ENCODE measurements around the gene ANKRD36B.
"Not testable (repeated sequence)": the region's sequence is repeated elsewhere in the genome, so short reads cannot be mapped to it uniquely, and the experiment has no call there.

ANKRD36B gene

DNA sequence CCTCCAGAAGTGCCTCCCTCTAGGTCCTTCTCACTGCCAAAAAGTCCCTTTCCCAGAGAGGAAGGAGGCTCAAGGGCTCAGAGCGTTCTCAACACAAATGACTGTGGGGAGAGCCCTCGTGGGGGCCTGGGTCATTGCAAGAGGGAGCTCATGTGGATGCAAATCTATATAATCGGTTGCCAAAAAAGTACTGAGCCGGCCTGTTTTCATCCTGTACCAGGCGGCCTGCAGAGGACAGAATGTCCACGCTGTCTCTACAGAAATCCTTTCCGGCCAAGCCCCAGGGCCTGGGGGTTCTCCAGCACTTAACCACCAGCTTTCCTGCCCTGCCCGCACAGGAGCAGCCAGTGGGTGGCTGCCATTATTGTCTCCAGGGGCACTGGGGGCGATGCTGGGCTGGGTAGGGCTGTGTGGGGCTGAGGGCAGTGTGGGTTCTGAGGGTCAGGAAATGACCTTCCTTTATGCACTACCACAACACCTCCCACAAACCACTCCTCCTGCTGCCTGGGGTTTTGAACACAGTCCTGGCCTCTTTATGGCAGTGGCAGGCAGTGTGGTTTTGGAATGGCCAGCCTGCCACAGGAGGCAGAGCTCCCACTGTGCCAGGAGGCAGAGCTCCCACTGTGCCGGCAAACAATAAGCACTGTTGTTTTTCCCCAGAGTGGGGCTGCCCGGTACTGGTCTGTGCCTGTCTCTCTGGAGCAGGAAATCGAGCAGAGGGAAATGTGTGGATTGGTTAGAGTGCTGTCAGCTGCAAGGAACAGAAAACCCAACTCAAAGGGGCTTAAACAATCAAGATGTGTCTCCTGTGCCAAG lies 16.1 kb upstream of the ANKRD36B start:
- H3K4me3 ChIP-seq (ENCODE audit: low read length); H2AK5ac ChIP-seq (ENCODE audit: low read length); H3K4ac ChIP-seq (ENCODE audit: low read depth, low read length); H2BK120ac ChIP-seq (ENCODE audit: low read depth, low read length); H3K36me3 ChIP-seq (ENCODE audit: control insufficient read depth, insufficient read depth, low read length); DNase-seq; H3K27ac ChIP-seq (ENCODE audit: low read depth, low read length); H3K9ac ChIP-seq (ENCODE audit: low read length); H3K79me1 ChIP-seq (ENCODE audit: low read length); H3K4me2 ChIP-seq (ENCODE audit: low read length); H2BK15ac ChIP-seq (replicated peaks; ENCODE audit: low read depth); H2BK5ac ChIP-seq (ENCODE audit: low read length); H3K18ac ChIP-seq (ENCODE audit: low read length); H4K8ac ChIP-seq (ENCODE audit: low read depth, low read length); H3K56ac ChIP-seq (ENCODE audit: low read length); H4K5ac ChIP-seq (ENCODE audit: low read length); H3K27me3 ChIP-seq (ENCODE audit: insufficient read depth, low read length, poor library complexity); H3K79me2 ChIP-seq (ENCODE audit: control insufficient read depth, insufficient read depth, low read length); H3K23ac ChIP-seq (ENCODE audit: low read length); H3K4me1 ChIP-seq (ENCODE audit: control insufficient read depth, low read depth, low read length): not testable (repeated sequence)
- WGBS (ENCODE audit: extremely low coverage, insufficient coverage, low lambda C conversion rate): no CpG with 5 or more reads among the region's 12 CpGs

DNA sequence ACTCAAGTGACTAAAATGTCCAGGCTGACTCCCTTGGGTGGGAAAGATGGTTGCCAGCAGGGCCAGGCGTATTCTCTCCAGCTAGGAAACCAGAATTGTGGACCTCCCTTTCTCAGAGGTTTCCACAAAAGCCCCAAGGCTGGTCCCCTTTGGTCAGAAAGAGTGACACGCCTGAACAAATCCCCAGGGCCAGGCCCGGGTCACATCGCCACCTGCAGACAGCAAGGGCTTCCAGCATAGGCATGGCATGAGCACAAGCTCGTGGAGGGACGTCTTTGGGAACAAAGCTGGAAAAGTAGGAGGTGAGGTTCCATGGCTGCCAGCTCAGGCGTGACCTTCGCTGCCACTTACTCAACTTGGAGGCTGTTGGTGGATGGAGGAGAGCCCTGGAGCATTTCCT lies 15.4 kb upstream of the ANKRD36B start:
- not testable (repeated sequence) for H3K23ac ChIP-seq (ENCODE audit: low read length); H3K4ac ChIP-seq (ENCODE audit: low read depth, low read length); H2BK120ac ChIP-seq (ENCODE audit: low read depth, low read length); H3K79me2 ChIP-seq (ENCODE audit: control insufficient read depth, insufficient read depth, low read length); H3K4me2 ChIP-seq (ENCODE audit: low read length); H4K5ac ChIP-seq (ENCODE audit: low read length); H3K27me3 ChIP-seq (ENCODE audit: insufficient read depth, low read length, poor library complexity); H3K18ac ChIP-seq (ENCODE audit: low read length); H4K8ac ChIP-seq (ENCODE audit: low read depth, low read length); DNase-seq; H2BK5ac ChIP-seq (ENCODE audit: low read length); H2AK5ac ChIP-seq (ENCODE audit: low read length); H3K36me3 ChIP-seq (ENCODE audit: control insufficient read depth, insufficient read depth, low read length); H3K9ac ChIP-seq (ENCODE audit: low read length); H2BK15ac ChIP-seq (replicated peaks; ENCODE audit: low read depth); H3K27ac ChIP-seq (ENCODE audit: low read depth, low read length); H3K4me1 ChIP-seq (ENCODE audit: control insufficient read depth, low read depth, low read length); H3K79me1 ChIP-seq (ENCODE audit: low read length); H3K4me3 ChIP-seq (ENCODE audit: low read length); H3K56ac ChIP-seq (ENCODE audit: low read length)
- no CpG with 5 or more reads among the region's 8 CpGs for WGBS (ENCODE audit: extremely low coverage, insufficient coverage, low lambda C conversion rate)

DNA sequence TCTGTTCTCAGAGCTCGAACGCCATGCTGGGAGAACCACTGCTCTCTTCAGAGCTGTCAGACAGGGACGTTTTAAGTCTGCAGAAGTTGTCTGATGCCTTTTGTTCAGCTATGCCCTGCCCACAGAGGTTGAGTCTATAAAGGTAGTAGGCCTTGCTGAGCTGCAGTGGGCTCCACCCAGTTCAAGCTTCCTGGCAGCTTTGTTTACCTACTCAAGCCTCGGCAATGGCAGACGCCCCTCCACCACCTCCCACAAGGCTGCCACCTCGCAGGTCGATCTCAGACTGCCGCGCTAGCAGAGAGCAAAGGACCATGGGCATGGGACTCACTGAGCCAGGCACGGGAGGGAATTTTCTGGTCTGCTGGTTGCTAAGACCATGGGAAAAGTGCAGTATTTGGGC lies 11.9 kb upstream of the ANKRD36B start:
- not testable (repeated sequence) for H2AK5ac ChIP-seq (ENCODE audit: low read length); H2BK15ac ChIP-seq (replicated peaks; ENCODE audit: low read depth); H2BK5ac ChIP-seq (ENCODE audit: low read length); H3K27me3 ChIP-seq (ENCODE audit: insufficient read depth, low read length, poor library complexity); H3K79me2 ChIP-seq (ENCODE audit: control insufficient read depth, insufficient read depth, low read length); H3K4me2 ChIP-seq (ENCODE audit: low read length); H3K4me1 ChIP-seq (ENCODE audit: control insufficient read depth, low read depth, low read length); H3K9ac ChIP-seq (ENCODE audit: low read length); DNase-seq; H3K18ac ChIP-seq (ENCODE audit: low read length); H4K5ac ChIP-seq (ENCODE audit: low read length); H4K8ac ChIP-seq (ENCODE audit: low read depth, low read length); H3K56ac ChIP-seq (ENCODE audit: low read length); H3K23ac ChIP-seq (ENCODE audit: low read length); H3K36me3 ChIP-seq (ENCODE audit: control insufficient read depth, insufficient read depth, low read length); H3K79me1 ChIP-seq (ENCODE audit: low read length); H3K4me3 ChIP-seq (ENCODE audit: low read length); H3K27ac ChIP-seq (ENCODE audit: low read depth, low read length); H3K4ac ChIP-seq (ENCODE audit: low read depth, low read length); H2BK120ac ChIP-seq (ENCODE audit: low read depth, low read length)
- WGBS (ENCODE audit: extremely low coverage, insufficient coverage, low lambda C conversion rate): no CpG with 5 or more reads among the region's 10 CpGs

DNA sequence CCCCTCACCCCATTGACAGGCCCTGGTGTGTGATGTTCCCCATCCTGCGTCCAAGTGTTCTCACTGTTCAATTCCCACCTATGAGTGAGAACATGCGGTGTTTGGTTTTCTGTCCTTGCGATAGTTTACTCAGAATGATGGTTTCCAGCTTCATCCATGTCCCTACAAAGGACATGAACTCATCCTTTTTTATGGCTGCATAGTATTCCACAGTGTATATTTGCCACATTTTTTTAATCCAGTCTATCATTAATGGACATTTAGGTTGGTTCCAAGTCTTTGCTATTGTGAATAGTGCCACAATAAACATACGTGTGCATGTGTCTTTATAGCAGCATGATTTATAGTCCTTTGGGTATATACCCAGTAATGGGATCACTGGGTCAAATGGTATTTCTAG lies 6.5 kb upstream of the ANKRD36B start:
- not testable (repeated sequence) for H3K4me1 ChIP-seq (ENCODE audit: control insufficient read depth, low read depth, low read length); H2BK120ac ChIP-seq (ENCODE audit: low read depth, low read length); H3K9ac ChIP-seq (ENCODE audit: low read length); DNase-seq; H2BK5ac ChIP-seq (ENCODE audit: low read length); H4K5ac ChIP-seq (ENCODE audit: low read length); H4K8ac ChIP-seq (ENCODE audit: low read depth, low read length); H3K18ac ChIP-seq (ENCODE audit: low read length); H3K79me1 ChIP-seq (ENCODE audit: low read length); H3K27ac ChIP-seq (ENCODE audit: low read depth, low read length); H2AK5ac ChIP-seq (ENCODE audit: low read length); H3K23ac ChIP-seq (ENCODE audit: low read length); H3K4me2 ChIP-seq (ENCODE audit: low read length); H3K27me3 ChIP-seq (ENCODE audit: insufficient read depth, low read length, poor library complexity); H3K36me3 ChIP-seq (ENCODE audit: control insufficient read depth, insufficient read depth, low read length); H3K4ac ChIP-seq (ENCODE audit: low read depth, low read length); H3K4me3 ChIP-seq (ENCODE audit: low read length); H2BK15ac ChIP-seq (replicated peaks; ENCODE audit: low read depth); H3K56ac ChIP-seq (ENCODE audit: low read length); H3K79me2 ChIP-seq (ENCODE audit: control insufficient read depth, insufficient read depth, low read length)
- no CpG with 5 or more reads among the region's 4 CpGs for WGBS (ENCODE audit: extremely low coverage, insufficient coverage, low lambda C conversion rate)

DNA sequence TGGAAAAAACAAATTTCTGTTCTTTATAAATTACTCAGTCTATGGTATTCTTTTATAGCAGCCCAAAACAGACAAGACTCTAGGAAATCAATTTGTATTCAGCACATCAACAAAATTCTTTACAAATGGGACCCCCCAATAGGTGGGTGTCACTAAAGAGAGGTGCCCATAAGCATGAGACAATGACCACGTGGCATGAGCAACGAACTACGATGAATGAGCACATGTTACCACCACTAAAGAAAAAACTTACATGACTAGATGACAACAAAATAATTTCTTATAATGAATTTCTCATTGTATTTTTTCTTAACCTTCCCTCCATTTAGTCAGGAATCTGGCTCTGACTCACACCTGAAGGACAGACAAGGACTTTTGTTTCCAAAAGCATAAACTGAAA lies 3.8 kb upstream of the ANKRD36B start:
- not testable (repeated sequence) for H3K4me2 ChIP-seq (ENCODE audit: low read length); H2AK5ac ChIP-seq (ENCODE audit: low read length); H3K27me3 ChIP-seq (ENCODE audit: insufficient read depth, low read length, poor library complexity); H2BK15ac ChIP-seq (replicated peaks; ENCODE audit: low read depth); H3K4me1 ChIP-seq (ENCODE audit: control insufficient read depth, low read depth, low read length); H3K79me2 ChIP-seq (ENCODE audit: control insufficient read depth, insufficient read depth, low read length); H3K23ac ChIP-seq (ENCODE audit: low read length); H4K8ac ChIP-seq (ENCODE audit: low read depth, low read length); H3K4me3 ChIP-seq (ENCODE audit: low read length); H2BK120ac ChIP-seq (ENCODE audit: low read depth, low read length); H3K9ac ChIP-seq (ENCODE audit: low read length); DNase-seq; H3K4ac ChIP-seq (ENCODE audit: low read depth, low read length); H3K79me1 ChIP-seq (ENCODE audit: low read length); H4K5ac ChIP-seq (ENCODE audit: low read length); H3K18ac ChIP-seq (ENCODE audit: low read length); H2BK5ac ChIP-seq (ENCODE audit: low read length); H3K36me3 ChIP-seq (ENCODE audit: control insufficient read depth, insufficient read depth, low read length); H3K56ac ChIP-seq (ENCODE audit: low read length); H3K27ac ChIP-seq (ENCODE audit: low read depth, low read length)
- no CpG with 5 or more reads among the region's 3 CpGs for WGBS (ENCODE audit: extremely low coverage, insufficient coverage, low lambda C conversion rate)

All from mesendoderm (in vitro differentiated cells).